AG09309 (cell line): Measurements from ENCODE around the gene ITGA5.

ENCODE experiments used
- DNase-seq: peaks from one replicate; pipeline ENCODE4 v3.0.0-alpha.2; 2010; ENCODE audit warnings: low read depth
- H3K4me3 ChIP-seq: 2 replicates; pipeline ENCODE4 v1.5.1; 2011; ENCODE audit warnings: mild to moderate bottlenecking, low read depth, low read length, moderate library complexity; ENCODE audit not compliant: control insufficient read depth
- CTCF ChIP-seq: IDR thresholded peaks from 2 replicates; pipeline ENCODE4 v1.5.1; 2011; ENCODE audit warnings: mild to moderate bottlenecking, low read depth, low read length, inconsistent platforms; ENCODE audit not compliant: insufficient read depth, control insufficient read depth; ENCODE audit errors: missing control alignments

ITGA5 gene

GRCh38 chr12:54455760-54456469, 36.8 kb upstream of the ITGA5 start:
- TF ChIP-seq CTCF = no peak
- DNase-seq = no peak
- no peak overlapping the region for H3K4me3 ChIP-seq

GRCh38 chr12:54452628-54453027, 33.6 kb upstream of the ITGA5 start:
- TF ChIP-seq CTCF = no peak
- H3K4me3 ChIP-seq = no peak overlapping the region
- no peak for DNase-seq

- TF ChIP-seq CTCF = no peak
- no peak overlapping the region for H3K4me3 ChIP-seq
- no peak for DNase-seq
Measured at GRCh38 chr12:54448344-54448743, 29.3 kb upstream of the ITGA5 start.

GRCh38 chr12:54447917-54448316, 28.9 kb upstream of the ITGA5 start:
- TF ChIP-seq CTCF = no peak
- no peak overlapping the region for H3K4me3 ChIP-seq
- no peak for DNase-seq

- H3K4me3 ChIP-seq = no peak overlapping the region
- no peak for DNase-seq
- no peak for TF ChIP-seq CTCF
Measured at GRCh38 chr12:54444206-54444605, 25.1 kb upstream of the ITGA5 start.

GRCh38 chr12:54443446-54443845, 24.4 kb upstream of the ITGA5 start:
- no peak overlapping the region for H3K4me3 ChIP-seq
- DNase-seq = no peak
- TF ChIP-seq CTCF = no peak

- DNase-seq = no peak
- no peak for TF ChIP-seq CTCF
- H3K4me3 ChIP-seq = no peak overlapping the region
Measured at GRCh38 chr12:54442961-54443360, 23.9 kb upstream of the ITGA5 start.
